Naive thymus-derived CD4-positive, alpha-beta T cell (primary cell): ENCODE data around the gene SNU13. TPM values are rescaled to one million over a fixed set of nuclear protein-coding genes. Genes with fewer than 3 reads are reported as not detected.
"Not testable (repeated sequence)": the region's sequence is repeated elsewhere in the genome, so short reads cannot be mapped to it uniquely, and the experiment has no call there.

Source experiments
- ATAC-seq: fragments of 150-1000 bp; cut with Tn5 transposase; 2 replicates; pipeline ENCODE4 v1.10.0; 2021; ENCODE audit warnings: mild to moderate bottlenecking, moderate library complexity
- CTCF ChIA-PET: fragments of 350-600 bp; sonication (Branson Sonifier 250); formaldehyde crosslinking; loops from one replicate; lab custom pipeline; 2021; ENCODE audit warnings: antibody characterized with exemption; lab: Charles Lee
- POLR2A ChIA-PET: fragments of 350-600 bp; sonication (Branson Sonifier 250); formaldehyde crosslinking; loops from one replicate; lab custom pipeline; 2021; ENCODE audit warnings: antibody characterized with exemption, inconsistent platforms; lab: Charles Lee
- DNase-seq, 9 donors: peaks; one replicate each; pipeline versions ENCODE4 v3.0.0 to v3.0.0-alpha.2; 2020 to 2022; ENCODE audit warnings: mixed read lengths in 1 of 9
- H3K27ac ChIP-seq: one replicate; pipeline ENCODE4 v1.7.0; 2013; ENCODE audit warnings: mild to moderate bottlenecking, low read depth, low read length, moderate library complexity
- H3K27me3 ChIP-seq, 2 donors: one replicate each; pipeline ENCODE4 v1.7.0; 2013; ENCODE audit warnings: low read length in 2 of 2, mild to moderate bottlenecking in 2 of 2, moderate library complexity in 2 of 2; ENCODE audit not compliant: control insufficient read depth in 2 of 2, insufficient read depth in 2 of 2
- H3K36me3 ChIP-seq, 3 experiments: 1 replicate in 2 of 3; 2 replicates in 1 of 3; pipeline ENCODE4 v1.7.0; 2013; ENCODE audit warnings: low read length in 3 of 3, mild to moderate bottlenecking in 3 of 3, moderate library complexity in 1 of 3; ENCODE audit not compliant: insufficient read depth in 3 of 3, control insufficient read depth in 2 of 3
- H3K4me1 ChIP-seq, 2 donors: one replicate each; pipeline ENCODE4 v1.7.0; 2013; ENCODE audit warnings: low read length in 2 of 2, mild to moderate bottlenecking in 2 of 2, moderate library complexity in 1 of 2; ENCODE audit not compliant: control insufficient read depth in 2 of 2, insufficient read depth in 2 of 2
- H3K4me3 ChIP-seq: 2 replicates; pipeline ENCODE4 v1.7.0; 2013; ENCODE audit warnings: mild to moderate bottlenecking, low read length
- H3K9me3 ChIP-seq, 3 experiments: 1 replicate in 2 of 3; 2 replicates in 1 of 3; pipeline ENCODE4 v1.7.0; 2013; ENCODE audit warnings: low read length in 3 of 3; ENCODE audit not compliant: control insufficient read depth in 2 of 3
- H3K27ac Mint-ChIP-seq, 9 donors: one replicate each; pipeline ENCODE4 v1.8.0; 2020 to 2022; ENCODE audit warnings: mixed read lengths in 9 of 9, mild to moderate bottlenecking in 8 of 9, moderate library complexity in 5 of 9, inconsistent platforms in 2 of 9
- H3K27me3 Mint-ChIP-seq, 5 donors: one replicate each; pipeline ENCODE4 v1.8.0; 2021 to 2022; ENCODE audit warnings: mixed read lengths in 5 of 5, mild to moderate bottlenecking in 1 of 5
- H3K36me3 Mint-ChIP-seq, 5 donors: one replicate each; pipeline ENCODE4 v1.8.0; 2020 to 2022; ENCODE audit warnings: mixed read lengths in 5 of 5, mild to moderate bottlenecking in 3 of 5, inconsistent platforms in 1 of 5
- H3K4me1 Mint-ChIP-seq, 7 donors: one replicate each; pipeline ENCODE4 v1.8.0; 2020 to 2022; ENCODE audit warnings: mixed read lengths in 7 of 7, mild to moderate bottlenecking in 3 of 7, inconsistent platforms in 1 of 7
- H3K4me3 Mint-ChIP-seq, 10 donors: one replicate each; pipeline ENCODE4 v1.8.0; 2020 to 2022; ENCODE audit warnings: mild to moderate bottlenecking in 10 of 10, mixed read lengths in 10 of 10, moderate library complexity in 6 of 10, inconsistent platforms in 2 of 10
- H3K9me3 Mint-ChIP-seq, 11 donors: one replicate each; pipeline ENCODE4 v1.8.0; 2020 to 2022; ENCODE audit warnings: mixed read lengths in 11 of 11, mild to moderate bottlenecking in 4 of 11, inconsistent platforms in 1 of 11, moderate library complexity in 1 of 11
- intact Hi-C, 2 donors: fragments of 100-400 bp; cut with micrococcal nuclease; formaldehyde crosslinking; loops; one replicate each; pipeline ENCODE4 v1.15.1; 2023
- polyA plus RNA-seq, 2 donors: library from polyadenylated mRNA; unstranded; fragments of 300-500 nt; fragmentation: Illumina TruSeq; gene quantifications; one replicate each; pipeline ENCODE4 v1.2.3, GENCODE V29; 2021
- total RNA-seq, 6 experiments: library from RNA in 5 of 6; stranded (reverse) in 5 of 6; gene quantifications; 1 replicate in 5 of 6; 2 replicates in 1 of 6; pipeline ENCODE4 v1.2.3 and lab custom pipeline; 2021 to 2026

Gene SNU13
- total and polyA plus RNA-seq, 7 experiments from 2014 or later: 117 to 295 (median 124) TPM

GRCh38 chr22:41664490-41664889 is 24.2 kb downstream of the SNU13 start:
- Mint-ChIP-seq H3K4me1 (peaks cover 6 to 21% (median 10%) of the 10 kb centered on the region in 7 donors), H3K9me3 (no peaks in the 10 kb centered on the region), H3K36me3 (peaks cover 15 to 40% (median 22%) of the 10 kb centered on the region in 5 donors), H3K27me3 (no peaks in the 10 kb centered on the region), H3K27ac (peak overlapping the region in 4 of 9 donors; percentile 7 to 72 (median 42)), H3K4me3 (no peak overlapping the region)
- intact Hi-C loops: no loop called here
- CTCF ChIA-PET: interaction anchor here (1.0 kb wide), 1 partner anchor 276 kb away, joined by 3 read pairs; no protein-coding TSS in a partner anchor
- Histone ChIP-seq H3K36me3 (peaks cover 10 to 59% (median 23%) of the 10 kb centered on the region in 3 experiments), H3K9me3 (no peaks in the 10 kb centered on the region), H3K4me3 (no peak overlapping the region), H3K27me3 (no peaks in the 10 kb centered on the region), H3K4me1 (peaks cover 7% of the 10 kb centered on the region in 2 donors), H3K27ac (no peak overlapping the region)
- ATAC-seq (no peak), DNase-seq (no peak)
- POLR2A ChIA-PET: interaction anchor here (1.0 to 1.5 kb wide), 2 partner anchors 10 to 43 kb away, joined by 3 to 4 read pairs; partner anchors contain the start of genes DESI1 and XRCC6

DNA sequence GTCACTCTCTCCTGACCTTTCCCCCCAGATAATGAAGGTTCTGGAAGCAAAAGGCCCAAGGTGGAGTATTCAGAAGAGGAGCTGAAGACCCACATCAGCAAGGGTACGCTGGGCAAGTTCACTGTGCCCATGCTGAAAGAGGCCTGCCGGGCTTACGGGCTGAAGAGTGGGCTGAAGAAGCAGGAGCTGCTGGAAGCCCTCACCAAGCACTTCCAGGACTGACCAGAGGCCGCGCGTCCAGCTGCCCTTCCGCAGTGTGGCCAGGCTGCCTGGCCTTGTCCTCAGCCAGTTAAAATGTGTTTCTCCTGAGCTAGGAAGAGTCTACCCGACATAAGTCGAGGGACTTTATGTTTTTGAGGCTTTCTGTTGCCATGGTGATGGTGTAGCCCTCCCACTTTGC is 25.1 kb downstream of the SNU13 start:
- H3K27me3 Mint-ChIP-seq, H3K27ac ChIP-seq, H3K4me1 ChIP-seq, H3K4me3 ChIP-seq, ATAC-seq, H3K9me3 ChIP-seq, H3K4me3 Mint-ChIP-seq, H3K27me3 ChIP-seq, H3K9me3 Mint-ChIP-seq, DNase-seq, intact Hi-C loops: not testable (repeated sequence)
- Mint-ChIP-seq H3K36me3 (peaks cover 15 to 40% (median 22%) of the 10 kb centered on the region in 5 donors), H3K4me1 (peaks cover 6 to 15% (median 10%) of the 10 kb centered on the region in 7 donors), H3K27ac (peak overlapping the region in 6 of 9 donors; percentile 7 to 58 (median 40))
- peaks cover 10 to 68% (median 26%) of the 10 kb centered on the region in 3 experiments for H3K36me3 ChIP-seq
- ChIA-PET CTCF (interaction anchor here (0.9 kb wide), 1 partner anchor 35 kb away, joined by 3 read pairs; the partner anchor contains the start of gene MEI1), POLR2A (interaction anchor here (1.5 kb wide), 1 partner anchor 43 kb away, joined by 3 read pairs; the partner anchor contains the start of genes DESI1 and XRCC6)

- H3K27me3 Mint-ChIP-seq: no peaks in the 10 kb centered on the region
- no peak for DNase-seq
- H3K9me3 Mint-ChIP-seq: no peaks in the 10 kb centered on the region
- peak overlapping the region in 1 of 9 donors; percentile 1 for H3K27ac Mint-ChIP-seq
- ATAC-seq: no peak
- no peaks in the 10 kb centered on the region for H3K27me3 ChIP-seq
- H3K36me3 Mint-ChIP-seq: peaks cover 15 to 46% (median 22%) of the 10 kb centered on the region in 5 donors
- no peak overlapping the region for H3K27ac ChIP-seq
- H3K36me3 ChIP-seq: peaks cover 26 to 84% (median 41%) of the 10 kb centered on the region in 3 experiments
- H3K9me3 ChIP-seq: no peaks in the 10 kb centered on the region
- H3K4me1 ChIP-seq: peaks cover 0 to 3% of the 10 kb centered on the region in 2 donors
- H3K4me3 ChIP-seq: no peak overlapping the region
- ChIA-PET CTCF (no interaction called here), POLR2A (no interaction called here)
- intact Hi-C loops: no loop called here
- no peak overlapping the region for H3K4me3 Mint-ChIP-seq
- peaks cover 1 to 7% (median 4%) of the 10 kb centered on the region in 7 donors for H3K4me1 Mint-ChIP-seq
Observed at GRCh38 chr22:41661713-41662112, 27.0 kb downstream of the SNU13 start.

GRCh38 chr22:41661088-41661487 is 27.6 kb downstream of the SNU13 start:
- Mint-ChIP-seq H3K4me1 (peaks cover 0 to 6% (median 0%) of the 10 kb centered on the region in 7 donors), H3K36me3 (peaks cover 15 to 46% (median 22%) of the 10 kb centered on the region in 5 donors)

DNA sequence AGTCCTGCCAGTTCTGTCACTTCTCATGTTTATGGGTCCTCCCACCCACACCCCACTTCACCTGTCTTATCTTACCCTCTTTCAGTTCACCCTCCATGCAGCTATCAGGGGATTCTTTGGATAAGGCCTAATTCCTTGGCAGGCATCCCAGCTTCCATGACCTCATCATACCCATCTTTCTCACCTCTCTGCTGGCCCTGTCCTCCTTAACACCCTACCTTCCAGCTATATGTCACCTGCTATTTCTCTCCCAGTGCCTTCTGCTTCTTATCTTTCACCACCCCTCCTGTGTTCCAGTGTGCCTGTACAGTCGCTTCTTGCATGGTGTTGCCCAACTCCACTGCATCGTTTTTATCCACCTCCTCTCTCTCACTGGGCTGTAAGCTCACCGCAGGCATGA is 28.3 kb downstream of the SNU13 start:
- ChIA-PET CTCF (interaction anchor here (0.7 to 2.1 kb wide), 2 partner anchors 37 to 147 kb away, joined by 3 to 5 read pairs; no protein-coding TSS in a partner anchor), POLR2A (no interaction called here)
- Mint-ChIP-seq H3K27me3 (no peaks in the 10 kb centered on the region), H3K4me3 (no peak overlapping the region), H3K4me1 (peaks cover 0 to 6% (median 0%) of the 10 kb centered on the region in 7 donors), H3K9me3 (no peaks in the 10 kb centered on the region), H3K36me3 (peaks cover 15 to 50% (median 22%) of the 10 kb centered on the region in 5 donors), H3K27ac (peak overlapping the region; percentile 2 to 81 (median 40))
- DNase-seq (no peak), ATAC-seq (no peak)
- Histone ChIP-seq H3K4me3 (no peak overlapping the region), H3K36me3 (peaks cover 33 to 95% (median 44%) of the 10 kb centered on the region in 3 experiments), H3K27me3 (no peaks in the 10 kb centered on the region), H3K4me1 (no peaks in the 10 kb centered on the region), H3K9me3 (no peaks in the 10 kb centered on the region), H3K27ac (no peak overlapping the region)
- intact Hi-C loops: no loop called here

More at GRCh38 chr22:41661088-41661487, 27.6 kb downstream of the SNU13 start:
- H3K27me3 Mint-ChIP-seq: no peaks in the 10 kb centered on the region
- POLR2A ChIA-PET: interaction anchor here (0.7 kb wide), 1 partner anchor 121 kb away, joined by 3 read pairs; no protein-coding TSS in a partner anchor
- CTCF ChIA-PET: interaction anchor here (0.7 to 2.1 kb wide), 2 partner anchors 36 to 146 kb away, joined by 3 to 5 read pairs; no protein-coding TSS in a partner anchor
- intact Hi-C loops: no loop called here
- DNase-seq: no peak
- Histone ChIP-seq H3K9me3 (no peaks in the 10 kb centered on the region), H3K27me3 (no peaks in the 10 kb centered on the region), H3K4me1 (no peaks in the 10 kb centered on the region), H3K4me3 (no peak overlapping the region), H3K36me3 (peaks cover 29 to 90% (median 44%) of the 10 kb centered on the region in 3 experiments), H3K27ac (peak overlapping the region; percentile 18)
- no peak for ATAC-seq
- no peak overlapping the region for H3K4me3 Mint-ChIP-seq
- peak overlapping the region in 5 of 9 donors; percentile 5 to 77 (median 40) for H3K27ac Mint-ChIP-seq
- H3K9me3 Mint-ChIP-seq: no peaks in the 10 kb centered on the region

GRCh38 chr22:41659941-41660340 is 28.7 kb downstream of the SNU13 start:
- H3K27me3 ChIP-seq: no peaks in the 10 kb centered on the region
- ChIA-PET CTCF (interaction anchor here (2.1 kb wide), 1 partner anchor 37 kb away, joined by 5 read pairs; no protein-coding TSS in a partner anchor), POLR2A (interaction anchor here (0.6 kb wide), 1 partner anchor 238 kb away, joined by 3 read pairs; no protein-coding TSS in a partner anchor)
- Mint-ChIP-seq H3K4me1 (peaks cover 0 to 6% (median 0%) of the 10 kb centered on the region in 7 donors), H3K9me3 (no peaks in the 10 kb centered on the region), H3K36me3 (peaks cover 15 to 49% (median 22%) of the 10 kb centered on the region in 5 donors), H3K4me3 (no peak overlapping the region), H3K27ac (peak overlapping the region in 6 of 9 donors; percentile 2 to 81 (median 42)), H3K27me3 (no peaks in the 10 kb centered on the region)
- no peak for DNase-seq
- no peak overlapping the region for H3K4me3 ChIP-seq
- ATAC-seq: no peak
- no peaks in the 10 kb centered on the region for H3K9me3 ChIP-seq
- H3K27ac ChIP-seq: no peak overlapping the region
- intact Hi-C loops: no loop called here
- H3K36me3 ChIP-seq: peaks cover 38 to 94% (median 48%) of the 10 kb centered on the region in 3 experiments
- H3K4me1 ChIP-seq: no peaks in the 10 kb centered on the region
